Progenitor cell of endocrine pancreas (in vitro differentiated cells): ENCODE measurements around the gene FAM168B. TPM values are rescaled to one million over a fixed set of nuclear protein-coding genes. Genes with fewer than 3 reads are reported as not detected.

Experiments used
- DNase-seq: peaks from one replicate; pipeline ENCODE4 v3.0.0; 2021; ENCODE audit warnings: low spot score; ENCODE audit not compliant: unreplicated experiment
- H3K27ac Mint-ChIP-seq: 2 replicates; pipeline ENCODE4 v1.8.0; 2021; ENCODE audit warnings: mild to moderate bottlenecking, moderate library complexity, mixed read lengths
- H3K27me3 Mint-ChIP-seq: 2 replicates; pipeline ENCODE4 v1.8.0; 2021; ENCODE audit warnings: mixed read lengths
- H3K36me3 Mint-ChIP-seq: 2 replicates; pipeline ENCODE4 v1.8.0; 2022; ENCODE audit warnings: mixed read lengths; ENCODE audit not compliant: insufficient read depth
- H3K4me1 Mint-ChIP-seq: 2 replicates; pipeline ENCODE4 v1.8.0; 2021; ENCODE audit warnings: low read depth, mixed read lengths
- H3K4me3 Mint-ChIP-seq: 2 replicates; pipeline ENCODE4 v1.8.0; 2021; ENCODE audit warnings: low read depth, mild to moderate bottlenecking, moderate library complexity, mixed read lengths
- H3K9me3 Mint-ChIP-seq: 2 replicates; pipeline ENCODE4 v1.8.0; 2021; ENCODE audit warnings: low read depth, mixed read lengths
- total RNA-seq: library from RNA; stranded (reverse); gene quantifications from 2 replicates; pipeline ENCODE4 v1.2.1, GENCODE V29; 2021
- TF ChIP-seq, protein P1 (sequence below): fragments of 200-600 bp; sonication (generic); IDR thresholded peaks from one replicate; pipeline ENCODE4 v1.5.0; 2021; ENCODE audit warnings: antibody characterized with exemption, mild to moderate bottlenecking; ENCODE audit not compliant: unreplicated experiment

FAM168B gene
- total RNA-seq, 1 donor from 2014 or later: 111 TPM

DNA sequence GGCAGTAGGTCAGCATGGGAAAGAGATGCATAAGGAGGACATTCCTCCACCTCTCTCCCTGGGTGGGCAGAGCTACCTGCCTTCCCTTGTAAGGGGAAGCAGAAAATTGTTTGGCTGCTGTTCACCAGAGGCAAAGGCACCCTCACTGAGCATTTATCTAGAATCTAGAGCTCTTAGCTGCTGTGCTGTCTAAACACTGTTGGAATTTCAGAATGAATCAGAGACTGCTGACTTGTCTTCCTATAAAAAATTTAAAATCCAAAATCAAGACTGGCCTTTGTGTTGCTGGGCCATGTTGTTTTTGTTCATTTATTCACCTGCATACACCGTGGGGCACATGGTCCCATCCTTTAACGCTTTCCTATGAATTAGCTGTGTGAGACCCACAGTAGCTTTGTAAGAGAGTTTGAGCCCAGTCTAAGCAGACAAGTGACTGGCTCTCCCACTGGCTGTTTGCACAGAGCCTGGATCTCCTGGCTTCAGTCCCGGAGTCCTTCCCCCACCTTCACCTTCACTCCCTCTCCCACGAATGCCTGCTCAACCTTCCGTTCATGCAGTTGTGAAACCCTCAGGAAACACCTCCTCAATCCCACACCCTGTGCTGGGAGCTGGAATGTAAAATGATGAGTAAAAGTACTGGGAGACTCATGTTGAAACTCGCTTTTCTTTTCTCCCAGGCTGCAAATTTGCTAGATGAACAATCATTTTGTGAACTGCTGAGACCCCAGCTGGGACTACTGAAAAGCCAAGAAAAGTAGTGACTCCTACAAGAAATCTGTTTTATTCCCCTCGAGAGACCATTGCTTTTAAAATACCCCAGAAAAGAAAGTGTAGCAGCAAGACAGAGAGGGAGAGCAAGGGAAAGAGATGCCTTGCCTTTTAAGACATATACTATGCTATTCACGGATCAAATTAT, 76.2 kb downstream of the FAM168B start:
- Mint-ChIP-seq H3K4me3 (no peak overlapping the region), H3K9me3 (peaks cover 5% of the 10 kb centered on the region), H3K27ac (no peak overlapping the region), H3K36me3 (peaks cover 1% of the 10 kb centered on the region), H3K27me3 (peaks cover 25% of the 10 kb centered on the region), H3K4me1 (no peaks in the 10 kb centered on the region)
- TF ChIP-seq, protein P1, sequence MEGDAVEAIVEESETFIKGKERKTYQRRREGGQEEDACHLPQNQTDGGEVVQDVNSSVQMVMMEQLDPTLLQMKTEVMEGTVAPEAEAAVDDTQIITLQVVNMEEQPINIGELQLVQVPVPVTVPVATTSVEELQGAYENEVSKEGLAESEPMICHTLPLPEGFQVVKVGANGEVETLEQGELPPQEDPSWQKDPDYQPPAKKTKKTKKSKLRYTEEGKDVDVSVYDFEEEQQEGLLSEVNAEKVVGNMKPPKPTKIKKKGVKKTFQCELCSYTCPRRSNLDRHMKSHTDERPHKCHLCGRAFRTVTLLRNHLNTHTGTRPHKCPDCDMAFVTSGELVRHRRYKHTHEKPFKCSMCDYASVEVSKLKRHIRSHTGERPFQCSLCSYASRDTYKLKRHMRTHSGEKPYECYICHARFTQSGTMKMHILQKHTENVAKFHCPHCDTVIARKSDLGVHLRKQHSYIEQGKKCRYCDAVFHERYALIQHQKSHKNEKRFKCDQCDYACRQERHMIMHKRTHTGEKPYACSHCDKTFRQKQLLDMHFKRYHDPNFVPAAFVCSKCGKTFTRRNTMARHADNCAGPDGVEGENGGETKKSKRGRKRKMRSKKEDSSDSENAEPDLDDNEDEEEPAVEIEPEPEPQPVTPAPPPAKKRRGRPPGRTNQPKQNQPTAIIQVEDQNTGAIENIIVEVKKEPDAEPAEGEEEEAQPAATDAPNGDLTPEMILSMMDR: no peak
- DNase-seq: no peak

DNA sequence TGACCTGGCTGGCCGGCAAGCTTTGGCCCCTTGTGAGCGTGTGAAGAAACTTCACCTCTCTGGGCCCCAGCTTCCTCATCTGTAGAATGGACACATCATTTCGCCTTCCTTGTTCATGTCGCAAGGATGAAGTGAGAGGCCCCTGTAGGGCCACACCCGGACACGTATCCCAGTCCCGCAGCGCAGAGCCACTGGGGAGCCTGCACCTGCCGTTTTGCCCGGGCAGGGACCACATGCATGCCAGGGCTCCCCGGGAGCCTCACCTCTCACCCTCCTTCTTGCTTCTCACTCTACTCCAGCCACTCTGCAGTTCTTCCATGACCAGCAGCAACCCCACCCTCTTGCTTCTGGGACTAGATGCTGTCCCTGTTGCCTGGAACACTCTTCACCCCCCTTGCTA, 77.5 kb downstream of the FAM168B start:
- Mint-ChIP-seq H3K27ac (peak overlapping the region; percentile 35), H3K4me3 (no peak overlapping the region), H3K9me3 (no peaks in the 10 kb centered on the region), H3K4me1 (no peaks in the 10 kb centered on the region), H3K36me3 (no peaks in the 10 kb centered on the region), H3K27me3 (peaks cover 36% of the 10 kb centered on the region)
- TF ChIP-seq, protein P1: no peak
- no peak for DNase-seq

DNA sequence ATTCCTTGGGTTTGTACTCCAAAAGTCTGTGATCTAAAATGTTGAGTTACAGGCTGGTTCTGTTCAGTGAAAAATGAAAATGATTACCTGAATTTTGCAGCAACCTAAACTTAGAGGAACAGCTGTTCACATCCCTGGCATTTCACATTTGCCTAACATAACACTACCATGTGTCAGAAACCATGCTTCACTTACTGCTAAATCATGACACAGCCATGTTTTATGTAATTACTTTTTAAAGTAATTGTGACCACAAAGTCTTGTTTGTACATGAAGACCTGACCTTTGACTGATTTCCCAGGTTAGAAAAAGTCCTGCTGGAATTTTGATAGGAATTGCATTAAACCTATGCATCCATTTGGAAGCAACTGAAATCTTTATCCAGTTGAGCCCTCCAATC, 79.1 kb downstream of the FAM168B start:
- no peaks in the 10 kb centered on the region for H3K4me1 Mint-ChIP-seq
- no peak overlapping the region for H3K4me3 Mint-ChIP-seq

DNA sequence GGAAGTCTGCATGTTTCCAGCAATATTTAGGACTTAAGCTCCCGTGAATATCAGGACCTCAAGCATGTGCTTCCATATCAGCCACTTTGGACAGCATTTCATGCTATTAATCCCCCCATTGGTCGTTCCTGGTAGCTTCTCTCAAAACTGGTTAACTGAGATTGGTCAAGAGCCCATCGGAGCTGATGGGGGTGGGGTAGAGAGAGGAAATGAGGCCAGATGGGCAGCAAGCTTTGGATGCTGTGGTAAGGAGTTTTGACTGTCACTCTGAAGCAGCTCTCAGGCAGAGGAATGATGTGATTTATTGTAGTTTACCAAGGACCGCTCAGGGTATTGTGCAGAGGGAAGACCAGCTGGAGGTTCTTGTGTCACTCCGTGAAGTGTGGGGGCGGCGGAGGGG, 81.8 kb downstream of the FAM168B start:
- Mint-ChIP-seq H3K27ac (no peak overlapping the region), H3K4me3 (no peak overlapping the region), H3K9me3 (no peaks in the 10 kb centered on the region), H3K4me1 (no peaks in the 10 kb centered on the region), H3K36me3 (no peaks in the 10 kb centered on the region), H3K27me3 (peaks cover 32% of the 10 kb centered on the region)
- no peak for DNase-seq
- TF ChIP-seq, protein P1: no peak

More for the DNA sequence above, 79.1 kb downstream of the FAM168B start:
- H3K36me3 Mint-ChIP-seq: no peaks in the 10 kb centered on the region
- TF ChIP-seq, protein P1: no peak
- H3K27me3 Mint-ChIP-seq: peaks cover 46% of the 10 kb centered on the region
- no peak for DNase-seq
- H3K9me3 Mint-ChIP-seq: no peaks in the 10 kb centered on the region
- no peak overlapping the region for H3K27ac Mint-ChIP-seq

DNA sequence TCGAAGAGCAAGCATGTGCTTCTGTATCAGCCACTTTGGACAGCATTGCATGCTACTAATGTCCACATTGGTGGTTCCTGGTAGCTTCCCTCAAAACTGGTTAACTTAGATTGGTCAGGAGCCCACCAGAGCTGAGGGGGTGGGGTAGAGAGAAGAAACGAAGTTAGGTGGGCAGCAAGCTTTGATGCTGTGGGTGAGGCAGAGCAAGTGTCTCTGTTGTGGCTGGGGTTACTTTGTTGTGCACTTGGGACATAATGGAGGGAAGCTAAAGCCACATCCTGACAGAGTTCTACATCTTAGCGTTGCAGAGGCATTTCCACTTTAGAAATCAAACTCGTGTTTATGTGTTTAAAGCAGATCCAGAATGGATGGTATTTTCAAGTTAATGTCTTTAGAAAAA, 82.7 kb downstream of the FAM168B start:
- Mint-ChIP-seq H3K4me1 (no peaks in the 10 kb centered on the region), H3K9me3 (no peaks in the 10 kb centered on the region)
- DNase-seq: no peak

More for the DNA sequence above, 82.7 kb downstream of the FAM168B start:
- Mint-ChIP-seq H3K27ac (no peak overlapping the region), H3K4me3 (no peak overlapping the region), H3K27me3 (peaks cover 27% of the 10 kb centered on the region), H3K36me3 (no peaks in the 10 kb centered on the region)
- TF ChIP-seq, protein P1: no peak
